ENCODE measurements around the gene MTUS2. TPM values are rescaled to one million over a fixed set of nuclear protein-coding genes. Genes with fewer than 3 reads are reported as not detected.

MTUS2 gene
- total RNA-seq, 1 experiment from 2014 or later, result 0.10 TPM

DNA sequence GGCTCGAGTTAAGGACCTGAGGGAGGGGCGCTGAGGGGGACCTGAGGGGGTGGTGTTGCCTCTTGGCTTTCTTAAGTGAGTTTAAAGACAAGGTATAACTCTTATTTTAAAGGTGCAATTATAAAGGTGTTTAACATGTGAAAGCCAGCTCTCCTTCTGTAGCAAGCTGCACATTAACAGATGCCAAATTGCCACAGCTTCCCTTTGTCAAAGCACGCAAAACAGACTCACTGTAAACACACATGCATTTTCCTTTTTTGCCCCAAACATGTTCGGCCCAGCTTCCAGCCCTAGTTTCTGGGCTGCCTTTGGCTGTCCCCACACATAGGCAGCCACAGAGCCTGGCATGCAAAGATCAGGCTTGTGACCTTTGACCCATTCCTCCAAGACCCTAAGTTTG lies 663.5 kb downstream of the MTUS2 start:
- DNase-seq (ENCODE audit: low spot score), result no peak

DNA sequence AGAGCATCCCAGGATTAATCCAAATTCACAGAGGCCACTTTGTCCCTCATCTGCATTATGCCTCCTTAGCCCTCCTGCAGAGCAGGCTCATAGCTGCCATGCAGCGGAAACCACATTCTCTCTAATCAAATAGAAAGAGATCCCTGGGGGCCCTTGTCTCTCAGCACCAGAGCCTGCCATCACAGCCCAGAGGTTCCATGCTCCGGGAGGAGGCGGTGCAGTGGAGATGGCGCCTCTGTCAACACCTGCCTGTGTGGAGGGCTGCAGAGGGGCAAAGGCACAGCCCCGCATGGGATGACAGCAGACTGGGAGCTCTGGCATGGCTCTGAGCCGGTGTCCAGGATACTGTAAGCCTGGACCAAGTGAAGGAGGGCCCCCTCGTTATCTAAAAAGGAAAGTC lies 664.1 kb downstream of the MTUS2 start:
- no peak for DNase-seq (ENCODE audit: low spot score)

DNA sequence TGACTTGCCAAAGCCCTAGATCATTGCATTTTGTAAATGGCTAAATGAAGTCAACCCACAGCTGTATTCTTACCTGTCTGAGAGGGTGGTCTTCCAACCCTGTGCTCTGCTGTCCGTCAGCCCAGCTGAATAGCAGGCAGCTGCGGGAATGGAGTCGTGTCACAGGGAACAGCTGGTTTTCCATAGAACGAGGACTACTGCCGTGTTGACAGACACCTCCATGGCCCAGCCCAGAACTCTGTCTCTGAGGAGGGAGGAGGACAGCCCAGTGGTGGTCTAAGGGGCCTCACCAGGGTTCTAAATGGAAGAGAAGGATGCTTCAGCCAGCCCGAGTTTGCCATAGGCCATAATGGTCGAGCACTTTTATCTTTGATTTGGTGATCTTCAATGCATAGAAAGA lies 664.7 kb downstream of the MTUS2 start:
- no peak for DNase-seq (ENCODE audit: low spot score)

DNA sequence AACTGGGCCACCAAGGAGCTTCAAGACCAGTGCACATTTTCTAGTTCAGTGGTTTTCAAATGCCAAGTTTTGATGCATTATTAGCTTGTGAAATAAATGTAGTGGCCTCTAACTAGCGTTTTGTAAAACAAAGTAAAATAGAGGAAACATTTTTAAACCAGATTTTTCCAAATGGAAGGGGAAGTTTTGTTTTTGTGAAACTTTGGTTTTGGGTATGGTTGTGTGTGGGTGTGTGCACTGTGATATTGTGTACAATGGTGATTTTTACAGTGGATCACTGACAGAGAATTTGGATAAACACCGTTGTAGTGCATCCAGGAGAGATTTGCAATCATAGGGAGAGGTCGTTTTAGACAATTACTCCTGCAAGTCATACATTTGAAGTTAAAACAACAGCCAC lies 666.4 kb downstream of the MTUS2 start:
- DNase-seq (ENCODE audit: low spot score), result no peak

DNA sequence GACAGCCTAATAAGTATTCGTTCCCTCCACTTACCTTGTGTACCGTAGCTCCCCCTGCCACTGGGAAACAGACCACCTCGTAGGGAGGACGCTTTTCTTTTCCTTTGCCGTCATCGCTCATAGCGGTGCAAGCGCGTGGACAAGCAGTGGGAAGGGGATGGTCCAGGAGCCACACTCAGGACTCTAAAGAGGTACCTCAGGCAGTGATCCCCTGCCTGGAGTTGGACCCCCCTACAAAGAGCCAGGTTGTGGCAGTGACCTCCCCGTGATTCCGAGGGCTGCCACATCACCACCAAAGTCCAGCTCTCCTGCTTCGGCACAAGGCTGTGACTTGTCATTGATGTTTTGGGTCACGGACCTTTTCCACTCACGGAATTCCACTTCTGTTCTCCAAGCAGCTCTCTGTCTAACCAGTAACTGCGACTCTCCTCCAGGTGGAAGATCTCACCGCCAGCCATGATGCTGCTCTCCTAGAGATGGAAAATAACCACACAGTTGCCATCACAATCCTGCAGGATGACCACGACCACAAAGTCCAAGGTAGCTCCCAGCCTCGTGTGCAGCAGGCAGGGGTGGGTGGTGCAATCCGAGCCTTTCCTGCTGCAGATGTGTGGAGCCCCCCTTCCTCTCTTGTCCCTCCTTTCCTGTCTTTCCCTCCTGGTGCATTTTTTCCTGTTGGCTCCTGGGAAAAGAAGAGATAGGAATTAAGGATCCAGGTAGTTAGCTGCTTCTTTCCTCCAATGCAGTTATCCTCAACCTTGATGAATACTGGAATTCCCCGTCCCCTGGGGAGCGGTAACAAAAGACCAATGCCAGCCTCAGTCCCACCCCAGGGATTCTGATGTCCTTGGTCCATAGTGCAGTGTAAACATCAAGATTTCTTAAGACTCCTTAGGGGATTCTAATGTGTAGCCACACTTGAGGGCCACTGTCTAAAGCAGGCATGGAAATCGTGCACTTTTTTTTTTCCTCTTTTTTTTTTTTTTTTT lies 667.6 kb downstream of the MTUS2 start:
- DNase-seq (ENCODE audit: low spot score), result no peak

DNA sequence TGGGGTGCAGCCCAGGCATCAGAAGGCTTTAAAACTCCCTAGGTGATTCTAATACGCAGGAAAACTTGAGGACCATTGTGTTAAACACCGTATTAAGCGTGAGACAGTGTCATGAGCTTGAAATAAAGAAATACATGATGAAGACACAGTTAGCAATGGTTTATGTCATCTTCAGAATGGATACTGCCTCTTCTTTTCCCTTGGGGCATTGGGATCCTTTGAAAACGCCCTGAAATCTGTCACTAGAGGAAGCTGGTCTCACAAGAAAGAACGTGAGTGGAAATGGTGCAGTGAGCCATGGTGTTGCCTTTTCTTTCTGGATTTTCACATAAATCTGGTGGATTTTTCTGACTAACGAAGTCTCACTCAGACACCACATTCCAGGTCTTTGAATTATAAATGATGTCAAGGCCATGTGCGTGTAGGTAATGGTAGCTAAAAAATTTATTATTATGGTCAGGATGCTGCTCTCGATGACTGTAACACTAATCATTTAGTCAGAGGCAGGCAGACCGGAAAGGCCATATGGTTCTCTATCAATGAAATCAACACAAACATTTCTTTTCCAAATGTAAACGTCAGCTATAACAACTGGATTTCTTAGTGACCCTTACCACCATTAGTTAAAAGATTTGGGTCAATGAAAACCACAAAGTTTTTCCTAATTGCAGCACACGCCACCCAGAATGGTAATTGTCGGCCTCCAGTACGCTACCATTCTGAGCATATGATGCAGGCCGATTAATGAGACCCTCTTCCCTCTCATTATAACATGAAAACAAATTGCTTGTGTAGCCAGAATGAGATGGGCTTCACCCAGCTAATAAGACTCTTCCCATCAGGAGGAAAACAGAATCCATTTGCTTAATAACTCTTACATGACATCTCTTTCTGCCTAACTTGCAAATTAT lies 669.8 kb downstream of the MTUS2 start:
- no peak for DNase-seq (ENCODE audit: low spot score)

DNA sequence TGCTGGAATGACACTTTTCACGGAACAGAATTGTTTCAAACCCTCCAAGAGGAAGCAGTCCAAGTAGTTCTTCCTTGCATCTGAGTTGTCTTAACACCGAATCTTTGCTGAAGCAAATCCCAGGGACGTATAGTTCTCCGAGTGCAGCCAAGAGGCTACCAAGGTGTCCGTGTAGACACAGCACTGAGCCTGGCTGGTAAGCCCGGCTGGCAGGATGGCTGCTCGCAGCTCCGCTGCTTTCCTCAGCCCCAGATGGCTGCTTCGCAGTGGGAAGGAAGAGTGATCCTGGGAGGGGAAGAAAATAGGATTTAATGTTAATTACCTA lies 670.4 kb downstream of the MTUS2 start:
- DNase-seq (ENCODE audit: low spot score), result no peak

DNA sequence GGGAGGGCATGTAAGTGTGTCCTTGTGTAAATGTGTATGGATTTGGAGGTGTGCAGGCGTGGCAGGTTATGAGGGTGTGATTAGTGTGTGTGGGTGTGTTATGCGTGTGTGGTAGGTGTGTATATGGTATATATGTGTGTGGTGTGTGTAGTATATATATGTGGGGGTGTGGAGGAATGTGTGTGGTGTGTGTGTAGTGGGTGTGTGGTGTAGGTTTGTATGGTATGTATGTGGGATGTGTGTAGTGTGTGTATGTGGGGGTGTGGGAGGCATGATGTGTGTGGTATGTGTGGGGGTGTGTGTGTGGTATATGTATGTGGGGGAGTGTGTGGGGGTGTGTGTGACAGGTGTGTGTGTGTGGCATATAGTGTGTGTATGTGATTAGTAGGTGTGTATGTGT lies 671.1 kb downstream of the MTUS2 start:
- no peak for DNase-seq (ENCODE audit: low spot score)

DNA sequence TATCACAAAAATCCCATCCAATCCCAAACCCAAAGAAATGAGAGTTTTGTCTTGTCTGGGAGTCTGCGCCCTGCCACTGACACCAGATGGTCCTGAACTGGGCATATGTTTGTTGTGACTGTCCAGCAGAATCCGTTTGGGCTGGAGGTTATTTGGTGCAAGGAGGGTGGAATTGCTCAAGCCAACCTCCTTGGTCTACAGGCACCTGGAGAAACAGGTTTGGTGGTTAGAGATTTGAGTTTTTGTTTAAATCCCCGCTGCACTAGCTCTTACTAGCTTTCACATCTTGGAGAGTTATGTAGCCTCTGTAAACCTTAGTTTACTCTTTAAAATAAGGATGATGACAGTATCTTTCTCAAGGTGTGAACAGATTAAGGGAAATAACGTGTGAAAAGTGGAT lies 673.7 kb downstream of the MTUS2 start:
- no peak for DNase-seq (ENCODE audit: low spot score)

DNA sequence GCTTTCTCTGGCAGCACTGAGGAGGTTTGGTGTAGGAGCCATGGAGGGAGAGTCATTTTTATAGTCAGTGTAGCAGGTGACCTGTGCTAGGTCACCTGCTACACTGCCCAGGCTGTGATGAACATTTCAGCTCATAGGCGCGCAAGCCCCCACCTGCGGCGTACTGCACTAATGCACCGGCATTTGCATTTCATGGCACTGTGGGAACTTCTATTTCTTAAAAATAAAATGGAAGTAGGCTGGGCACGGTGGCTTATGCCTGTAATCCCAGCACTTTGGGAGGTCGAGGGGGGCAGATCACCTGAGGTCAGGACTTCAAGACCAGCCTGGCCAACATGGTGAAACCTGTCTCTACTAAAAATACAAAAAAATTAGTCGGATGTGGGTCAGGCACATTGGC lies 674.4 kb downstream of the MTUS2 start:
- DNase-seq (ENCODE audit: low spot score), result no peak

DNA sequence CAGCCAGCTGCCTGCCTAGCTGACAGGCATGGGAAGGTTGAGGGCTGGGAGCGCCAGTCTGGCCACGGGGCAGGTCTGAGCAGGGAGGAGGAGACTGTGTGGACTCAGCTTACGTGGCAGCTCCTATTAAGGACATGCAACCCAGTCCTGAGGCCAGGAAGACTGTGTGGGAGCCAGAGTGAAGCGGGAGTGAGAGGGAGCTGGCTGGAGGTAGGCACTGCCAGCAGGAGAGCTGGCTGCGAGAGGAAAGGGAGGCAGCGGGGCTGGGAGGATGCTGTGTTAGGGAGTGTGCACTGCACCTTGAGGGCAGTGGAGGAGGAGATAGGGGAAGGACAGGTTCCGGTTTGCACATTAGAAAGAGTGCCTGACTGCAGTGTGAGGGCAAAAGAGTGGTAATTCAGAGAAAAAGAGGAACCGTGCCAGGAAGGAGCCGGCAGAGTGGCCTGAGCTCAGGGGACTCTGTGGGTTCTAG lies 676.1 kb downstream of the MTUS2 start:
- DNase-seq (ENCODE audit: low spot score), result no peak

DNA sequence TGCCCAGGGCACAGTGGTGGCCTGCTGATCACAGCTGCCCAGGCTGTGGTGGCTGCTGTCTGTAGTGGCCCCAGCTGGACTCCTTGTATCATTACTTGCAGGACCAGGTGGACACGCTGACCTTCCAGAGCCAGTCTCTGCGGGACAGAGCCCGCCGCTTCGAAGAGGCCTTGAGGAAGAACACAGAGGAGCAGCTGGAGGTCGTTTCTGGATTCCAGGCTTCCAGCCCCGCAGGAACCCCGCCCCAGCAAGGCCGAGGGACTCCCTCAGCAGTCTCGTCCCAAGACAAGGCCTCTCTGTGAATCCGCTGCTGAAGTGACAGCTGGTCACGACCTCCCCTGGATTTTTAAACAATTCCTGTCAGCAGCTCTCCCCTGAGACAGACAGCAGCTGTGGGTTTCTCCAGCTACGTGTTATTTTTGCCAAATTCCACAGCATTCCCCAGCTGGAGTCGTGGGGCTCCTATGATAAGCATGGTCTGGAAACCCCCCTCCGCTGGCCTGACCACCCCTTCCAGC lies 677.1 kb downstream of the MTUS2 start:
- no peak for DNase-seq (ENCODE audit: low spot score)

DNA sequence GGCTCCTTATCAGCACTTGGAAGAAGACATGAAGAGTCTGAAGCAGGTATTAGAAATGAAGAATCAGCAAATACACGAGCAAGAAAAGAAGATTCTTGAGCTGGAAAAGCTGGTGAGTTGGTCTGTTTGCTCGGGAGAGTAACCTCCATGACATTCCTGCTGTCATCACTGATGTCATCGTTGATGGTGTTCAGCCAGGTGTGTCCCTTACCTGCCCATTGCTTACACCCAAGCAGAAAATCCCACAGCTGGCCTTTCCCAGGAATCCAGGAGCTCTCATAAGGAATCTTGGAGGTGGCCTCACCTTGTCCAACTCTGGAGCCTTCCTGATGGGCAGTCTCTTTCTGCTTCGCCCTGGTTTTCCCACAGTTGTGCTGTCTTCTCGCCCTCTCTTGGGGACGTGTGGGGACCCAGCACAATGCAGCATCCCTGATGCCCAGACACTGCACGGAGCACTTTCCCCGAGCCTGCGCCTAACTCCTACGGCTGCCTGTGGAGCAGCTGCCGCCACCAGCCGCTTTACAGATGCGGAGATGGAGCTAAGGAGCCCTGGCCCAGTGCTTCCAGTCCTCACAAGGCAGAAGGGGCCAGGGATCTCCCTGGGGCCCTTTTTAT lies 678.4 kb downstream of the MTUS2 start:
- DNase-seq (ENCODE audit: low spot score), result no peak

DNA sequence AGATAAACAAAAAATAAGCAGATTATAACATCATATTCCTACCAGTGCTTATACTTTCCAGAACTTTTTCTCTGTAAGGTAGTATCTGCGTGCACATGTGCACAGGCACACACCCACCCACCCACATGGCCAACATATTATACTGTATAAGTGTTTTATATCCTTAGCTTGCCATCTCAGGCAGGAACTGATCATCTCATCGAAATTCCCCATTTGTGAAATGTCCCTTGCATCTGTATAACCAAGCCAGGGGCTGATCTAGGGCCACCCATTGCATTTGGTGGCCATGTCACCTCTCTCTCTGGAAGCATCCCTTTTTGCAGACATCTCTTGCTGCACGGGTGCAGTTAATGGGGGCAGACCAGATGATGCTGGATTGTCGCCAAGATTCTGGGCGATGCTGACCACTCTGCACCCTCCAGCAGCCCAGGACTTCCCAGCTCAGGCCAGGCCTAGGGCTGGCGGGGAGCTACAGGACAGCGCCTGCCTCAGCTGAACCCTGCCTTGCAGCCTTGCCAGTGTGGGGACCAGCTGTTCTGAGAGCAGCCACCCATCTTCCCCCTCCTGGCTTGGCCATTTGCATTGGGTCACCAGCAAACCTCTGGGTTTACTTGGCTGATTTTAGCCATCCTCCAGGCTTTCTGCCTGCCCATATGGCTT lies 679.5 kb downstream of the MTUS2 start:
- no peak for DNase-seq (ENCODE audit: low spot score)

DNA sequence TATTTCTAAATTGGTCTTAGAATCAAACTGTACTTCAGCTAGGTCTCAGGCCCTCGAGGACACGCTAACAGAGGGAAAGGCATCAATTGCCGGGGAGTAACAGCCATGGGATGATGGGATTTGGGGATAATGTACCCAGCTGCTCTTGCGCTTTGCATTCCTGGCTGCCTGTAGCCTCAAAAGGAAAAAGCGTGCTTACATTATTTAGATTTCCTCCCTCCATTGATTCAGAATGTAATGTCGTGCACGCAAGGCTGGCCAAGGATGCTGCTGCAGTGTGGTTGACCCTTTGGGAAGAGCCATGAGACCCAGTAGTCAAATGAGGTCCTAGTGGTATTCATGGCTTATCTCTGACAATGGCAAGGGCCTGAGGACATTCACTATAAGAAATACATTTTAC lies 680.2 kb downstream of the MTUS2 start:
- no peak for DNase-seq (ENCODE audit: low spot score)

DNA sequence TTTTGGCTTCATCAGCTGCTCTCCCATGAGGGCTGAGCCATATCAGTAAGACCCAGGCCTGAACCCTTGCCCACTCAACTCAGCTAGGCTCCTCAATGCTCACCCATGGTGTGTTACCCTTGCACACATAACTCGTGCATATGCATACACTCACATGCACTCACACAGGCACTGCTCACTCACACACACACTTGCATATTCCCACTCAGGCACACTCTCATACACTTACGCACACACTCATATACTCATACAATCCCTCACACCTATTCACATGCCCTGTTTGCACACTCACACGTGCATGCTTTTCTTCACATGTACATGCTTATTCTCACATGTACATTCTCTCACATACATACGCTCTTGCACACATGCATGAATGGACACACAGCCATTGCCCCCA lies 681.5 kb downstream of the MTUS2 start:
- no peak for DNase-seq (ENCODE audit: low spot score)

DNA sequence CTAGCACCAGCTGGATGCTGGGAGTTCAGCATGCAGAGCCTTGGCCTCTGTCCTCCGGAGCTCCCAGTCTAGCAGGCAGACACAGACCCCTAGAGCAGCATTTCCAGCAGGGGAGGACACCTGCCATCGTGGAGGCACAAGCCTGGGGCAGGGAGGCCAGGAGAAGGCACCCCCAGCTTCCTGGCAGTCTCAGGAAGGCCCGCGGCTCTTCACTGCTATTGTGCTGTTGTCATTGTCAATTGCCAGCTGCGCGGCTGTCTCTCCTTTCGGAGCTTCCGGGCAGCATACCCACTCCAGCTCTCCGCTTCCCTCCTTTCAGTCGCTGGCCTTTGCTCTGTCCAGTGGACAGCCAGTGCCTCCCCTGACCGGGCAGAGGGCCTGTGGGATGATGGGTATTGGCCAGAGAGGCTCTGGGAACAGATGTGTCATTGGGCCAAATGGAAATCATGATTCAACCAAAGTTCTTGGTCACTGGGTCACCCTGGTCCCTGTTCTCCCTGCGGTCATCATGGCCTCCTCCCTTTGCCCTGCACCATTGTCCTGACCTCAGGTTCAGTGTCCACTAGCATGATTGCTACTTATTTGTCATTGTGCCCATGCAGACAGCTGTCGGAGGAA lies 682.4 kb downstream of the MTUS2 start:
- DNase-seq (ENCODE audit: low spot score), result no peak

DNA sequence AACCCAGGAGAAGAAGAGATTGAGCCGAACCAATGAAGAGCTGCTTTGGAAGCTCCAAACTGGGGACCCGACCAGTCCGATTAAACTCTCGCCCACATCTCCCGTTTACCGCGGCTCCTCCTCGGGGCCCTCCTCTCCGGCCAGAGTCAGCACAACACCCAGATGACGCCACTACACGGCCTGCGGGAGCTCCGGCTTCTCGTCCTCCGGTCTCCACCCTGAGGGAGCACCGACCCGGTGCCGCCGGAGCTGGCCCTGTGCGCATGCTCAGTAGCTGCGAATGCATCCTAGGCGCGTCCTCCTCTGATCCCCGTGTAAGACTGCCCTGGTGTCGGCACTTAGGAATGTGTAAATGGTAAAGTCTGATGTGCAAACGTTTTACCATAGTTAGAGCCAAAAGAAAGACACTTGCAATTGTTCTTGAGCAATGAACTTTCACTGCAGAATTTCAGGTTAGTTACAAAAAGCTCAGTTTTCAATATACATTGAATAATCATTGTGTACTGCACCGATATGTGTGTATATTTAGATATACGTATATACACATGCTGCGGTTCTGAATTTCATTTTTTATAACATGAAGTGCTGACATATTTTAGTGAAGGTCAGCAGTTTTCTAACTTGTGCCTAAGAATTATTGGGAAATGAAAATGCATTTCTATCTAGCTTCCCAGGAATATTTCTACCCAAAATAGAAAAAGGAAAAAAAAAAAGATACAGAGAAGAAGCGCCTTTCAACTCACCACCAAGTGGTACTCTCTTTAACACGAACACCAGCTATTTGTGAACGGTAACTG lies 683.1 kb downstream of the MTUS2 start:
- DNase-seq (ENCODE audit: low spot score), result no peak

DNA sequence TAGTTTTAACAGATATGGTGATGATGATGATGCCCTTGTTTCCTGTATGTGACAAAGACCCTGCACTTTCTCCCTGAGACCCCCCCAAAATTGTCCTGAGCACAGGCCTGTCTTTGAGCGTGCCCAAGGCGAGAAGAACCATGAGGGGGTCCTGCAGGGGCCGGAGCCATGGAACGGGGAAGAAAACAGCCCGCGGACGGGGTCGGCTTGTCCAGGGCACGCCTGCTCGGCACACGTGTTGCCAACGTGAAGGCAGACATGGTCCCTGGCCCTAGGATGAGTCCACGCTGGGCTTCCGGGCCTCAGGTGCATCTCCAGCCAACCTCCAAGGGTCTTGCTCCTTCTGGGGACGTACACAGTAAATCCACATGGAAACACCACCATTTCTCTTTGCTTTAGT lies 684.6 kb downstream of the MTUS2 start:
- DNase-seq (ENCODE audit: low spot score), result no peak

DNA sequence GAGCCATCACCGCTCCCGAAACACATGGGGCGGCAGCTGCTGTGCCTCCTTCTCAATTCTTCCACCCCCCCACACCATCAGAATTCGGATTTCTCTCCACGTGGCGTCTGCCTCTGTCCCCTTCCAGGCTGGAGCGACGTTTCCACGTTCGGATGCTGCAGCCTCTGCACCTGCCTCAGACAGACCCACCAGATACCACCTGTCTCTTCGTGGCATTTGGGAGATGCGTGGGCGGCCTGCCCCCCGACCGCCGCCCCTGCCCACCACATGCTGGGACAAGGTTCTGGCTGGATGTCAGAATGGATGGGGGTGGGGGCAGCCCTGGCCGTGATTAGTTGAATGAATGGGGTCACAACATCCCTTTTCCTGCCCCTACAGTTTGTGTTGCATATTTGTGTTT lies 685.4 kb downstream of the MTUS2 start:
- DNase-seq (ENCODE audit: low spot score), result no peak
